IMR-90 (cell line): ENCODE results near the gene UNC13A.

Experiments
- BHLHE40 ChIP-seq: fragments of 150-350 bp; IDR thresholded peaks from 2 replicates; pipeline ENCODE4 v1.6.1; 2016; ENCODE audit warnings: mild to moderate bottlenecking, low read depth, low read length
- CEBPB ChIP-seq: IDR thresholded peaks from 2 replicates; pipeline ENCODE4 v1.6.1; 2012; ENCODE audit warnings: low read depth, low read length, improper control_type of control experiment
- MAFK ChIP-seq: IDR thresholded peaks from 2 replicates; pipeline ENCODE4 v1.6.1; 2012; ENCODE audit warnings: low read depth, low read length, improper control_type of control experiment
- MAZ ChIP-seq: IDR thresholded peaks from 2 replicates; pipeline ENCODE4 v1.6.1; 2012; ENCODE audit warnings: low read depth, mild to moderate bottlenecking, low read length, improper control_type of control experiment, moderate library complexity, borderline replicate concordance
- MXI1 ChIP-seq: IDR thresholded peaks from 2 replicates; pipeline ENCODE4 v1.6.1; 2012; ENCODE audit warnings: low read depth, mild to moderate bottlenecking, low read length, moderate library complexity, borderline replicate concordance
- NFE2L2 ChIP-seq: fragments of 150-350 bp; IDR thresholded peaks from 2 replicates; pipeline ENCODE4 v1.6.1; 2016; ENCODE audit warnings: low read depth, mild to moderate bottlenecking, low read length
- POLR2A ChIP-seq: IDR thresholded peaks from 2 replicates; pipeline ENCODE4 v1.6.1; 2012; ENCODE audit warnings: mild to moderate bottlenecking, low read depth, low read length
- RCOR1 ChIP-seq: IDR thresholded peaks from 2 replicates; pipeline ENCODE4 v1.6.1; 2012; ENCODE audit warnings: mild to moderate bottlenecking, low read length, improper control_type of control experiment; ENCODE audit not compliant: insufficient replicate concordance
- RFX5 ChIP-seq: IDR thresholded peaks from 2 replicates; pipeline ENCODE4 v1.8.0; 2012; ENCODE audit warnings: low read depth, mild to moderate bottlenecking, low read length, moderate library complexity
- TF ChIP-seq, protein P1 (sequence below): conservative IDR thresholded peaks from 2 replicates; pipeline ENCODE4 v1.5.1; 2012; ENCODE audit warnings: mild to moderate bottlenecking, low read depth, low read length, improper control_type of control experiment
- TF ChIP-seq, protein P2 (sequence below): fragments of 150-350 bp; IDR thresholded peaks from 2 replicates; pipeline ENCODE4 v1.6.1; 2017; ENCODE audit warnings: mild to moderate bottlenecking, antibody characterized with exemption, low read length, low read depth

DNA sequence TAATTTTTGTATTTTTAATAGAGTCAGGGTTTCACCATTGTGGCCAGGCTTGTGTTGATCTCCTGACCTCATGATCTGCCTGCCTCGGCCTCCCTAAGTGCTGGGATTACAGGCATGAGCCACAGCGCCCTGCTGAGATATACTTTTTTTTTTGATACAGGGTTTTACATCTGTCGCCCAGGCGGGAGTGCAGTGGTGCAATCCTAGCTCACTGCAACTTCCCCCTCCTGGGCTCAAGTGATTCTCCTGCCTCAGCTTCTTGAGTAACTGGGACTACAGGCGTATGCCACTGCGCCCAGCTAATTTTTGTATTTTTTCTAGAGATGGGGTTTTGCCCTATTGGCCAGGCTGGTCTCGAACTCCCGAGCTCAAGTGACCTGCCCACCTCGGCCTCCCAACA is 130.7 kb downstream of the UNC13A start:
- TF ChIP-seq, protein P1, sequence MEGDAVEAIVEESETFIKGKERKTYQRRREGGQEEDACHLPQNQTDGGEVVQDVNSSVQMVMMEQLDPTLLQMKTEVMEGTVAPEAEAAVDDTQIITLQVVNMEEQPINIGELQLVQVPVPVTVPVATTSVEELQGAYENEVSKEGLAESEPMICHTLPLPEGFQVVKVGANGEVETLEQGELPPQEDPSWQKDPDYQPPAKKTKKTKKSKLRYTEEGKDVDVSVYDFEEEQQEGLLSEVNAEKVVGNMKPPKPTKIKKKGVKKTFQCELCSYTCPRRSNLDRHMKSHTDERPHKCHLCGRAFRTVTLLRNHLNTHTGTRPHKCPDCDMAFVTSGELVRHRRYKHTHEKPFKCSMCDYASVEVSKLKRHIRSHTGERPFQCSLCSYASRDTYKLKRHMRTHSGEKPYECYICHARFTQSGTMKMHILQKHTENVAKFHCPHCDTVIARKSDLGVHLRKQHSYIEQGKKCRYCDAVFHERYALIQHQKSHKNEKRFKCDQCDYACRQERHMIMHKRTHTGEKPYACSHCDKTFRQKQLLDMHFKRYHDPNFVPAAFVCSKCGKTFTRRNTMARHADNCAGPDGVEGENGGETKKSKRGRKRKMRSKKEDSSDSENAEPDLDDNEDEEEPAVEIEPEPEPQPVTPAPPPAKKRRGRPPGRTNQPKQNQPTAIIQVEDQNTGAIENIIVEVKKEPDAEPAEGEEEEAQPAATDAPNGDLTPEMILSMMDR, result no peak
- TF ChIP-seq POLR2A (no peak), MXI1 (no peak), MAFK (no peak), MAZ (no peak), RCOR1 (no peak), CEBPB (no peak), BHLHE40 (no peak), NFE2L2 (no peak), RFX5 (no peak)
- TF ChIP-seq, protein P2, sequence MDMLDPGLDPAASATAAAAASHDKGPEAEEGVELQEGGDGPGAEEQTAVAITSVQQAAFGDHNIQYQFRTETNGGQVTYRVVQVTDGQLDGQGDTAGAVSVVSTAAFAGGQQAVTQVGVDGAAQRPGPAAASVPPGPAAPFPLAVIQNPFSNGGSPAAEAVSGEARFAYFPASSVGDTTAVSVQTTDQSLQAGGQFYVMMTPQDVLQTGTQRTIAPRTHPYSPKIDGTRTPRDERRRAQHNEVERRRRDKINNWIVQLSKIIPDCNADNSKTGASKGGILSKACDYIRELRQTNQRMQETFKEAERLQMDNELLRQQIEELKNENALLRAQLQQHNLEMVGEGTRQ, result no peak
